ENCODE measurements around the gene IL13.

Gene IL13

DNA sequence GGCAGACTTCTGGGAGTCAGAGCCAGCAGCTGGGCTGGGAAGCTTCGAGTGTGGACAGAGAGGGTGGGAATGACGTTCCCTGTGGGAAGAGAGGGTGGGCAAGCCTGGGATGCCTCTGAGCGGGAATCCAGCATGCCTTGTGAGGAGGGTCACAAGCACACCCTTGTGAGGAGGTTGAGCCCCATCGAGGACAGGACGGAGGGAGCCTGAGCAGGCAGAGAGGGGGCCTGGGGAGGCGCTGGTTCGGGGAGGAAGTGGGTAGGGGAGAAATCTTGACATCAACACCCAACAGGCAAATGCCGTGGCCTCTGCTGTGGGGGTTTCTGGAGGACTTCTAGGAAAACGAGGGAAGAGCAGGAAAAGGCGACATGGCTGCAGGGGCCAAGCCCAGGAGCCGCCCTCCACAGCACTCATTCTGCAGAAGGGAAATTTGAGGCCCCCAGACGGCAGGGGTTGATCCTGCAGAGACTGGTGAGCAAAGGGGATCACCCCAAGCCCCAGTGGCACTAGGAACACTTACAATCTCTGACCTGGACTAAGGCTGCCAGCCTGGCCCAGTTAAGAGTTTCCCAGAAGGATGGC is 1.1 kb upstream of the IL13 start:
- no peak for DNase-seq

- DNase-seq = no peak
These were observed 669 bp downstream of the IL13 start for GRCh38 chr5:132658381-132659302.

DNA sequence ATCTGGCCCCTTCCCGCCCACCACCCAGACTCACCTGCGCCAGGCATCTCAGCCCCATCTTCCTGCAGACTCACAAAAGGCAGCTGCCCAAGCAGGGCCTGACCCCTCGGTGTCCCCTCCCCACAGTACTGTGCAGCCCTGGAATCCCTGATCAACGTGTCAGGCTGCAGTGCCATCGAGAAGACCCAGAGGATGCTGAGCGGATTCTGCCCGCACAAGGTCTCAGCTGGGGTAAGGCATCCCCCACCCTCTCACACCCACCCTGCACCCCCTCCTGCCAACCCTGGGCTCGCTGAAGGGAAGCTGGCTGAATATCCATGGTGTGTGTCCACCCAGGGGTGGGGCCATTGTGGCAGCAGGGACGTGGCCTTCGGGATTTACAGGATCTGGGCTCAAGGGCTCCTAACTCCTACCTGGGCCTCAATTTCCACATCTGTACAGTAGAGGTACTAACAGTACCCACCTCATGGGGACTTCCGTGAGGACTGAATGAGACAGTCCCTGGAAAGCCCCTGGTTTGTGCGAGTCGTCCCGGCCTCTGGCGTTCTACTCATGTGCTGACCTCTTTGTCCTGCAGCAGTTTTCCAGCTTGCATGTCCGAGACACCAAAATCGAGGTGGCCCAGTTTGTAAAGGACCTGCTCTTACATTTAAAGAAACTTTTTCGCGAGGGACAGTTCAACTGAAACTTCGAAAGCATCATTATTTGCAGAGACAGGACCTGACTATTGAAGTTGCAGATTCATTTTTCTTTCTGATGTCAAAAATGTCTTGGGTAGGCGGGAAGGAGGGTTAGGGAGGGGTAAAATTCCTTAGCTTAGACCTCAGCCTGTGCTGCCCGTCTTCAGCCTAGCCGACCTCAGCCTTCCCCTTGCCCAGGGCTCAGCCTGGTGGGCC is 1.9 kb downstream of the IL13 start:
- DNase-seq = no peak

DNA sequence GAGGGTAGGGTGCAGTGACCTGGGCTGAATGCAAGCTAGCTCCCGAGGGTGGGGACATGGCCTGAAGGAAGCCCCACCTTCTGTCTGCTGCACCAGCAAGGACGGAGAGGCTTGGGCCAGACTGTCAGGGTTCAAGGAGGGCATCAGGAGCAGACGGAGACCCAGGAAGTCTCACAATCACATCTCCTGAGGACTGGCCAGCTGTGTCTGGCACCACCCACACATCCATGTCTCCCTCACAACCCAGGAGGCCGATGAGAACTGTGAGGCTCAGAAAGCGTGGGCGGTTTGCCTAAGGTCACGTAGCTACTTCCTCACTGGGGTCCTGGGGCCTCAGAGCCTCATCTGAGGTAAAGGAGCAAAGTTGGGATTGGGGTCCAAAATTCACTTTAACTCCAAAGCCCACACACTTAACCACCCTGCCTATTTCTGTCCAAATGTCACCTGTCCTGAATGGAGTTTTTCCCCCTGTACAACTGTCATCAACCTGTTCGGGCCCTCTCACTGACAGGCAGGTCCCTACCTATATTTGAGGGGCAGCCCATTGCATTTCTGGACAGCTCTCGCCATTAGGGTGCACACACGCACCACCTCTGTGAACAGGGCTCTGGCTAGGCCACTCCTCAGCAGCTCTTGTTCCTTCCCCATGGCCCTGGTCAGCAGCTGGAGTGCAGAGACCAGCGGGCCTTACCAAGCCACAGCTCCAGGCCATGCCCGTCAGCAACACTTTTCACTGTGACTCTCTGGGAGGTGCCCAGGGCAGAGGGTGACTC is 3.4 kb downstream of the IL13 start:
- no peak for DNase-seq

GRCh38 chr5:132662004-132662401 is 4.0 kb downstream of the IL13 start:
- DNase-seq = no peak

- no peak for DNase-seq
These were observed 5.2 kb downstream of the IL13 start for GRCh38 chr5:132662925-132663770.

- peak; percentile 56 for DNase-seq
These were observed 6.1 kb downstream of the IL13 start for GRCh38 chr5:132663771-132664695.

DNA sequence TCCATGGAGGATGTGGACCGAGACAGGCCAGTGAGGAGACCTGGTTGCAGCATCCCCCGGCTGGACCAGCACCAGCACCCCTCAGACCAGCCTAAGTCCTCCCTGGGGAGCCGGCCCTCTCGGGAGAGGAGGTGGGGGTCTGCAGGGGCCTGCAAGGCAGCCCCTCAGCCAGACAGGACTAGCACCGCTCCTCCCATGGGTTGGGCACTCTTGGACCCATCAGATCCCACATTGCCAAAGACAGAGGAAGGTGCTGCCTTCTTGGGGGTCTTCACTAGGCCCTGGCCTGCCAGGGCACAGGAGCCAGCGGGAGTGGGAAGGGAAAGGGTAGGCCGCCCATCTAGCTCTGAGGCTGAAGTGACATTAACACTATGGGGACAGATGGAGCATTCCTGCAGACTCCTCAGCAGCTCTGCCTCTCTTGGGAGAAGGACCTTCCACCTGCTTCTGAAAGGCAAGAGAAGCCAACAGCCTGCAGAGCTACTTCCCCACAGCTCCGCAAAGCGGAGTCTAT is 6.8 kb downstream of the IL13 start:
- no peak for DNase-seq

GRCh38 chr5:132665574-132666080 is 7.7 kb downstream of the IL13 start:
- DNase-seq = no peak

DNA sequence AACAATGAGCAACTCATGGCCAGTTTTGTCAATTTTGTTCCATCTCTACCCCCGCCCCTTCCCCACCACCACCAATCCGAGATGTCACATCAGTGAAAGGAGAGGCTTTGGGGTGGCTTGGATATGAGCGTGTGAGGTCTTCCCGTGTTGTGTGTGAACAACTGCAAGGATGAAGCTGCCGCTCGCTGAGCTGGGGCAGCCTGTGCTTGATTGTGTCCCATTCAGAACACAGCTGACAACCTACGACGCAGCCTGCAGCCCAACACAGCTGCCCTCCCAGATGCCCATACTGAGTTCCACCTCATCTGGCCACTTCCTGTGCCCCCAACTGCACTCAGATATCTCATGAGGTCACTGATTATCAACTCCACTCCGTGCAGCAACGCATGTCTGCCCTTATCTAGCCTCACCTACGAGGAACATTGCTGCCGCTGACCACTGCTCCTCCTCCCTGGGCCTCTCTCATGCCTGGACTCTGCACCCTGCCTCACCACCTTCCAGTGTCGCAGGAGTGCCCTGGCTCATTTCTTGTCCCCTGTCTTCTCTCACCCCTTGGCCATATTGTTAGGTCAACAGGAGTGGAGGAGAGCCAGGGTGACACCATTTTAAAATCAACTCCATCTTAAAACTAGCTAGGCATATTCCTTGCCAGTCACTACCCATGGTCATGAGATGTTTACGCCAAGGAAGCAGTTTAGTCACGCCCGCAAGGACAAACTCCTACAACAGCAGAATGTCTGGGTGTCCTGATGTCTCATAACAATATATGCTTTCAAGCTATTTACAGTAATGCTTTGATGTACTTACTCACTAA is 8.5 kb downstream of the IL13 start:
- DNase-seq = no peak

DNA sequence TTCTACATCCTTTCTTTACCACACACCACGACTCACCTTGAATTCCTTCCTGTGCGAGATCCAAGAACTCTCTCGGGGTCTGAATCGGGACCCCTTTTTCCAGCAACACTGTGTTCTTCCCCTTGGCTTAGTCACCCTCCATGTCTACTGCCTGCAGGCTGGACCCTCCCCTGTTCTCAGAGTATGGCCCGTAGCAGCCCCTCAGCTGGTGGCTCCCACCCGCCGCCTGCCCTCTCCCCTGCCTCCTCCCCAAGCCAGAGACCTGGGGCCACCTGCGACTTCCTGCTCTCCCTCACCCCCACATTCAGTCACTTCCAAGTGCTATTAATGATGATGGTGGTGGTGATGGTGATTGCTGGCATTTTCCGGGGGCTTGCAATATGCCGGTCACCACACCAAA is 9.3 kb downstream of the IL13 start:
- no peak for DNase-seq

GRCh38 chr5:132667761-132668705 is 10.1 kb downstream of the IL13 start:
- no peak for DNase-seq

DNA sequence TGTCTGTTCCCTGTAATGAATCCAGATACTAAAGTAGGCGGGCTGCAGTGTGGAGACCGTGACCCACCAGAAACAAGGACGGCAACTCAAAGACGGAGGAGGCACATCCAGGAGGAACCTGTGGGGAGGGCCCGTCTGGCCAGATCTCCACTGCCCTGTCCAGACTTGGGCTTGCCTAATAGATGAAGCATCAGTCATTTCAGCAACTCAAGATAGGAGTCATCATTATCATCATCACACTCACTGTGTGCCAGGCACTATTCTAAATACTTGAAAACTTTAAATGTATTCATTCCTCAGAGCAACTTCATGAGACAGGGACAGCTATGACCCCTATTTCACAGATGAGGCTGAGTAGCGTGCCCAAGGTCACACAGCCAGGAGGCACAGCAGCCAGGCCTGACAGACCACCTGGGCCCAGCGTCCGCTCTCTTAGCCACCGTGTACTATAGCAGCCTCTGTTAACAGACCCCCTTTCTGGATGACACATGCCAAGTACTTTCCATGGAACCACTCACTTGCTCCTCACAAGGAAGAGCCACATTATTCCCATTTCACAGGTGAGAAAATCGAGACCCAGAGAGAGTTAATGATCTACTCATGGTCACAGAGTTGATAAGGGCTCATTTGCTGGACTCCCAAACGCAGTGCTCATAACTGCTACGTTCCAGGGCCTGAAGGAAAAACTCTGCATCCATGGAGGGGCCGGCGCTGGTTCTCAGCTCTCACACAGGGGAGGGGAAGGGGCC is 10.9 kb downstream of the IL13 start:
- DNase-seq = no peak

DNA sequence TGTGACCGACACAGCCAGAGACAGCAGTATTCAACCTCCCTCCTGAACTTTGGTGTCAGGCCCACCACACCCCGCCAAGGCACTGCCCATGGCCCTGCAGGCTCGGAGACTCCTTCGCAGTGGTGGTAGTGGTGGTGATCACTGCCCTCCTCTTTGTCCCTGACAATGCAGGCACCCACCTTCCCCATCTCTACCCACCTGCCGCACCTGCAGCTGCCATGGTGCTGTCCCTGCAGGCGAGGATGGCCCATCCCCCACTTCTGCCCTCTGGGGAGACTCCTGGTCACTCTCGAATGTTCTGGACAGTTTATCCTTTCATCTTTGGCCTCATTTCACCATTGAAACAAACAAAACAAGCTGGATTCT is 11.5 kb downstream of the IL13 start:
- no peak for DNase-seq

GRCh38 chr5:132669966-132670882 is 12.3 kb downstream of the IL13 start:
- DNase-seq = no peak

DNA sequence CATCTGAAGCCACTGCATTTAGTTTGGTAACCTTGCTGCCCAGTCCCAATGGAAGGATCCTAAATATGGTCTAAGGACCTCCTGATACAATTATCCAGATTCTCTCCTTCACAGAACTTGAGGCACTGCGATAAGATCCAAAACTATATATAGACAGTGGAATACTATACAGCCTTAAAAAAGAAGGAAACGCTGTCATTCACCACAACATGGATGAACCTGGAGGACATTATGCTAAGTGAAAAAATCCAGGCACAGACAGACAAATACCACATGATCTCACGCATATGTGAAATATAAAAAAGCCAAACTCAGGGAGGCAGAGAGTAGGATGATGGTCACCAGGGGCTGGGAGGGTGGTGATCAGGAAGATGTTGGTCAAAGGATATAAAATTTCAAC is 13.0 kb downstream of the IL13 start:
- DNase-seq = no peak
